DLD1 (cell line): ENCODE data around the gene TTYH3.
"Not testable (repeated sequence)": the region's sequence is repeated elsewhere in the genome, so short reads cannot be mapped to it uniquely, and the experiment has no call there.

Experiments used
- in situ Hi-C: cut with HindIII; loops from 2 replicates; pipeline ENCODE4 v1.10.0; 2017; ENCODE audit warnings: low sequenced_read_pairs

Gene TTYH3, protein sequence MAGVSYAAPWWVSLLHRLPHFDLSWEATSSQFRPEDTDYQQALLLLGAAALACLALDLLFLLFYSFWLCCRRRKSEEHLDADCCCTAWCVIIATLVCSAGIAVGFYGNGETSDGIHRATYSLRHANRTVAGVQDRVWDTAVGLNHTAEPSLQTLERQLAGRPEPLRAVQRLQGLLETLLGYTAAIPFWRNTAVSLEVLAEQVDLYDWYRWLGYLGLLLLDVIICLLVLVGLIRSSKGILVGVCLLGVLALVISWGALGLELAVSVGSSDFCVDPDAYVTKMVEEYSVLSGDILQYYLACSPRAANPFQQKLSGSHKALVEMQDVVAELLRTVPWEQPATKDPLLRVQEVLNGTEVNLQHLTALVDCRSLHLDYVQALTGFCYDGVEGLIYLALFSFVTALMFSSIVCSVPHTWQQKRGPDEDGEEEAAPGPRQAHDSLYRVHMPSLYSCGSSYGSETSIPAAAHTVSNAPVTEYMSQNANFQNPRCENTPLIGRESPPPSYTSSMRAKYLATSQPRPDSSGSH

DNA sequence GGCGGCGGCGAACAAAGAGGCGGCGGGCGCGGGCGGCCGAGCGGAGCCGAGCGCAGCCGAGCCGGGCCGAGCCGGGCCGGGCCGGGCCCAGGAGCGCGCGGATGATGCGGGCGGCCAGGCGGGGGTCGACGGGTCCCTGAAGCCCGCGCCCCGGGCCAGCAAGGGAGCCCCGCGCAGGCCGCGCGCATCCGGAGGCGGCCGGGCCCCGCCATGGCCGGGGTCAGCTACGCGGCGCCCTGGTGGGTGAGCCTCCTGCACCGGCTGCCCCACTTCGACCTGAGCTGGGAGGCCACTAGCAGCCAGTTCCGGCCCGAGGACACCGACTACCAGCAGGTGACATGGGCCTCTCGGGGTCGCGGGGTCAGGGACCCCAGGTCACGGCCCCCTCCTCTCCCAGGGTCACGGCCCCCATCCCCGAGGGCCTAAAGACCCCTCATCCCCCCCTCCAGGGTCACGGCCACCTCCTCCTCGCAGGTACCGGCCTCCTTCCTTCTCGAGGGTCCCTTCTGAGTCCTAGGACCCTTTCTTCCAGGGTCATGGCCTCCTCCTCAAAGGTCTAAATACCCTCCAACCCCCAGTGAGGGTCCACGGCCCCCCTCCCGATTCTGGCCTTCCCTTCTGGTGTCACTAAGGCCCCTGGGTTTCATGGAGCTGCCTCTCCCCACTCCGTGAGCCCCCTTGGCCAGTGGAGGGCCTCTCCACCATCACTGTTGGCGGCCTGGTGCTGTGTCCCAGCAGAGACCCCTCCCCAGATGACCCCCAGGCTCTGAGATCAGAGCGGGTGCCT is at the start of gene TTYH3:
TTYH3 (plus strand) TSS at position 41 of the 787 bp plus-strand sequence; CDS start at position 211, 170 bp downstream.
- in situ Hi-C loops, result no loop called here

DNA sequence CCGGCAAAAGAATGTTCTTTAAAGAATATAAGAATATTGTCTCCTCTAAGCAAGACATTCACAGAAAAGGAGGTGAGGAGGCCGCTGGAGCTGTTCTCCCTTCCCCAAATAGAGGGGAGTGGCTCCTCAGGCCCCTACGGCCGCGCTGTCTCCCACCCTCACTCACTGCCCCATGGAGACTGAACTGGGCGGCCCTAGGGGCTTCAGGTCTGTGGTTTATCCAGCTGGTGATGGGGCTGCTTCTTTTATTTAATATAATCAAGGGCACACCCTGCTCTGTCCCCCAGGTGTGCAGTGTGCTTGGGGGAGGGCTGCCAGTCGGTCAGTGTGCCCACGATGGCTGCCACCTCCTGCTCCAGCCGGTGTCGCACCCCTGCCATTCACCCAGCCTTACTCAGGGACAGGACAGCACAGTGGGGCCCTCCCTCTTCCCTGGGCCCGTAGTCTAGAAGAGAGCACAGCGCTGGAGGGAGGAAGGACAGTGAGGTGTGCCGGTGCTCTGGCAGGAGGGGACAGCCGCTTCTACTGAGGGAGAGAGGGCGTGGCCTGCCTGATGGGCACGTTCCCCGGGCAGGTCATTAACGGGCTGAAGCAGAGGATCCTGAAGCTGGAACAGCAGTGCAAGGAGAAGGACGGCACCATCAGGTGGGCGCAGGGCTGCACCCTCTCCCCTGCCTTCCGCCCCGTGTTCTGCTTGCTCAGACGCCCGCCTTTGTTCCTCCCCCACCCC is 49.6 kb upstream of the TTYH3 start:
- in situ Hi-C loops, result no loop called here

DNA sequence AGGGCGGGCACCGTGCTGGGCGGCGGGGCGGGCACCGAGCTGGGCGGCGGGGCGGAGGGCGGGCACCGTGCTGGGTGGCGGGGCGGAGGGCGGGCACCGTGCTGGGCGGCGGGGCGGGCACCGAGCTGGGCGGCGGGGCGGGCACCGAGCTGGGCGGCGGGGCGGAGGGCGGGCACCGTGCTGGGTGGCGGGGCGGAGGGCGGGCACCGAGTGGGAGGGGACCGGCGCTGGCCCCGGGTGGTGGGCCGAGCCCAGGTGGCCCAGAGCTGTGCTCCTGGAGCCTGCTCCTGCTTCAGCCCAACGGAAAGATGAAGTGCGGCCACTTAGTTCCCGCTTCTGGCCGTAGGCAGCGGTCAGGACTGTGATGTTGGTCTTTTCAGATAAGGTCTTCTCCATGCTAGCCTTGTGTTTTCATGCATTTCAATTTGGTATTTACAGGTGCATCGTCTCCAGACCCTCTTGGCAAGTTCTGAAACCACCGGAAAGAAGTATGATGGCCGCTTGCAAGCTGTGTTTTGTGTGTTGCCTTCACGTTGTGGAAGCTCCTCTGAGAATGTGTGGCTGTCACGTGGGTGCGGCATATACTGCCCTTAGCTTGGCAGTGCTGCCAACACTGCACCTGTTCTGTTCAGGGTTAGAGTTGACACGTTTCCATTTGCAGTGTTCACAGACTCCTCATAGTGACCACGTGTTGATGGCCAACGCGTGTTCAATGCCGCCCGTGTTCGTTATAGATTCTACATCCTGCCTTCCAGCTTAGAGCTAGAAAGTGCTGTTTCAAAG is 47.8 kb upstream of the TTYH3 start:
- in situ Hi-C loops, result no loop called here

DNA sequence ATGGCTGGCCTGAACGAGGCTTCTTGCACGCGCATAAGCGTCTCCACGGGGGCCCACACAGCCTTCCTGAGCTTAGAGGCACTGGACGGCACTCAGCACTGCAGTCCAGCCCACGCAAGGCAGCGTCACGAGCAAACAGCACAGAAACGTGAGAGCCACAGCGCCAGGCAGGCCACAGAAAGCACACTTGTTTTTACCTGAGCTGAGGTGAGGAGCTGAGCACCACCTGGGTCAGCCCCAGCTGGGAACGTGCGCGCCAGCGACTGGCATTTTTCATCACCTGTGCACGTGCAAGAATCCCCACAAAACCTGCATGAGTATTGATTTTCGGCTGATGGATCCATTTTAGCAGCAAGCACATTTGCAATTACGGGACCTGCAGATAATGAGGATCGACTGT is 46.3 kb upstream of the TTYH3 start:
- in situ Hi-C loops, result no loop called here

DNA sequence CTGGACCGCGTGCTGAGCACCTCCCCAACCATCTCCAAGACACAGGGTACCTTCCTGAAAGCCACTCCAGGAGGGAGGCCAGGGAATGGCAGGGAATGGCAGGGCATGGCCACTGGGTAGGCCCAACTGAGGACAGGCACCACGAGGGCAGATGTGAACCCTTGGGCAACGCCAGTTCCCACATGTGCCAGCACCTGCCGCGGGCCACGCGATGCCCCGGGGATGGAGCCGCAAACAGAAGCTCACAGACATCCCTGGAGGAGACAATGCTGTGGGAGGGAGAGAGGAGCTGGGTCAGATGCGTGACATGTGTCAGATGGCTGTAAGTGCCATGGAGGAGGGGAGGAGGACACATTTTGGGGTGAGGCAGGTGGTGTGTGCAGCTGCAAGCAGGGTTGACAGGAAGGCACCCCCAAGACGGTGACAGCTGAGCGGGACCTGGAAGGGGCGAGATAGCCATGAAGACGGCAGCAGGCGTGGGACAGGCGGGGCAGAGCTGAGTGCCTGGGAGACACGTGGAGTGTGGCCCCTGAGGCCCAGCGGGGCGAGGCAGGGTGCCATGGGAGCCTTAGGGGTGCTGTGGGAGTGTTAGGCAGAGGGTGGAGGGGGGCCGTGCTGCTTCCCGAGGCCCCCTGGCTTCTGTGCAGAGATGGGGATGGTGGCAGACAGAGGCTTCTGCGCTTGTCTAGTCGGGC is 45.3 kb upstream of the TTYH3 start:
- in situ Hi-C loops, result no loop called here

DNA sequence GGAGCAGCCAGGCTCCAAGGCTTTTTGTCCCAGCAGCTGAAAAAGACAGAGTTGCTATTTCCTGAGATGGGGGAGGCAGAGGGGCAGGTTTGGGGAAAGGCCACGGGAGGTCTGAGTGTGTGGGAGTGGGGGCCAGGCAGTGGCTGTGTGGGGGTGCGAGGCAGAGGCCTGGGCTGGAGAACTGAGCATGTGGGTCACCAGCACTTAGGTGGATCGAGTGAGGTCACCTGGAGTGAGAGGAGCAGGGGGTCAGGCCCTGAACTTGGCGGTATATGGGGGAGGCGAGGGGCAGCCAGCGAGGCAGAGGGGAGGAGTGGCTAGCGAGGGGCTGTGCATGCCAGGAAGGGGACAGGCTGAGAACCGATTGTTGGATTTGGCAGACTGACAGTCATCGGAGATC is 44.7 kb upstream of the TTYH3 start:
- in situ Hi-C loops, result no loop called here

DNA sequence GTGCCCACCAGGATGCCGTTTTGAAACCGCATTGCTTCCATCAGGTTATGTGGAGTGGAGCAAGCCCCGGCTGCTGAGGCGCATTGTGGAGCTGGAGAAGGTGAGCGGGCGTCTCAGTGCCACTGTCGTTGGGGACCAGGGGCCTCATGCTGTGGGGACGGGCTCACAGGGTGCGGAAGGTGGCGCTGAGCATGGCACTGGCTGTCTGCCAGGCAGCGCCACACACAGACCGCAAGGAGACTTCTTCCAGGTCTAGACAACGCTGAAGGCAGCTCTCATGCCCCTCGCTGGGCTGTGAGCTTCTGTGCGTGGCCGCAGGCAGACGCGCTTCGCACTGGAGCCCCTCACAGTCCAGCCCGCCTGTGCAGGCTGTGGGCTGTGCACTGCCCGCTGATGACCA is 44.0 kb upstream of the TTYH3 start:
- in situ Hi-C loops, result no loop called here

DNA sequence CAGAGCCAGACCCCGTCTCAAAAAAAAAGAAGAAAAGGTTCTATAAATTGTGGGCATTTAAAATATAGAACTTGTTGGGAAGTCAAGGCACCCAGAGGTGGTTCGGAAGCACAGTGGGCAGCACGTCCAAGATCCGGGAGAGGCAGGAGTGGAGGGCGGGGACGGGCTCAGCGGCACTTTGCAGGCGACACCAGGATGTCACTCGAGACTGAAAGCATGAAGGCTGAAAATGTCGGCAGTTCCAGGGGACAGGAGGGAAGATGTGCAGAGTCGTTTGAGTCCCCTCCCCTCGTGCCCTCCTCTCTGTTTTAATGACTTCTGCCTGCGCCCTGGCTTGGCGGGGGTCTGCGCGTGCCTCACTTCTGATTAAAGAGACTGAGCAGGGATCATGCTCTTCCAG is 42.4 kb upstream of the TTYH3 start:
- in situ Hi-C loops, result no loop called here

DNA sequence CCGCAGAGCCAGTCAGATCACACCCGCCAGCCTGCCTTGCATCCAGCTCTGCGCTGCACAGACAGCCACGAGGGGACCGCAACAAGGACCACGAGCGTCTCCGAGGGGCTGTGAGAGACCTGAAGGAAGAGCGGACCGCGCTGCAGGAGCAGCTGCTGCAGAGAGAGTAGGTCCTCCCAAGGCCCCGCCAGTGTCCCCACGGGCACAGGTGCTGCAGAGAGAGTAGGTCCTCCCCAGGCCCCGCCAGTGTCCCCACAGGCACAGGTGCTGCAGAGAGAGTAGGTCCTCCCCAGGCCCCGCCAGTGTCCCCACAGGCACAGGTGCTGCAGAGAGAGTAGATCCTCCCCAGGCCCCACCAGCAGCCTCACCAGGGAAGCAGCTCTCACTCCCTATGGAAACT is 41.8 kb upstream of the TTYH3 start:
- in situ Hi-C loops, result not testable (repeated sequence)

DNA sequence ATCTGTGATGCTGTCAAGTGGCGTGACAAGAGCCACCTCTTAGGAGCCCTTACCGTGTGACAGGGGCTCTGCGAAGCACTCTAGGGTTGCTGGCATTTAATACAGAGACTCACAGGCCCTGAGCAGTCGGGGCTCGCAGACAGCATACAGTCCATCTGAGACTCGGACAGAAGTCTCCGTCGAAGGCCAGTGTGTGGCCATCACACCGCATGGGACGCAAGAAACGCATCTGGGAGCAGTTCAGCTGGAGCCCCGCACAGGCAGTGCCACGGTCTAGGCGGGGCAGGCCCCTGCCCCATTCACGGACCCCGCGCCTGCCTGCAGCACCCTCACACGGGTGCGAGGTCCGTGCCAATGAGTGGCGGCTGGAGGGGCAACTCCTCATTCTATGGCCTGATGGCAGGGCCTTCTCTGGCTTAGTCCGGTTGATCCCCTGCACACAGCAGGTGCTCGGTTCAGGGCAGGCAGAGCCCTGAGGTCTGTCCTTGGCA is 39.4 kb upstream of the TTYH3 start:
- in situ Hi-C loops, result no loop called here

DNA sequence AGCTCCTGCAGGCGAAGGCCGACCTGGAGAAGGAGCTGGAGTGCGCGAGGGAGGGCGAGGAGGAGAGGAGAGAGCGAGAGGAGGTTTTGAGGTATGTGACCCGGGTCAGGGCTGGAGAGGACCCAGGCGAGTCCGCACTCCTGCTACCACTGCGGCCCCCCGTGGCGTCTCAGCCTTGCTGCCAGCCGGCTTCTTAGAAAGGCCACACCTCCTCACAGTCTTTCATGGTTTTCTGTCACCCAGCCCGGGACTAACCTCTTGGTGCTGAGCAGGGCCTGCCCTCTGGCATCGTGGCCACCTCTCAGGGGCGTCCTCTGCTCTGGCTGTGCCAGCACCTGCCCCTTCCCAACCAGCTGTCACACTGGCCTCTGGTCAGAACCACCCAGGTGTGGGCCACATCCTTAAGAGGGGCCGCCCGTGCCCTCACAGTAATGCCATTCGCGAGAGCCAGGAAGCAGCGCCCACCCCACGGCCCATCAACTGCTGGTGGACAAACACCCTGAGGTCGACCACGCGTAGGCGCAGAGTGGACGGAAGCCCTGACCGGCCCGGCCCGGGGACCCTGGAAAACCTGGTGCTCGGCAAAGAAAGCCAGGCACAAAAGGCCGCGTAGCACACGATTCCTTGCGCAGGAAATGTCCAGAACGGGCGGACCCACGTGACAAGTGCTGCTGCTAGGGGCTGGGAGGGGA is 38.6 kb upstream of the TTYH3 start:
- in situ Hi-C loops, result no loop called here

DNA sequence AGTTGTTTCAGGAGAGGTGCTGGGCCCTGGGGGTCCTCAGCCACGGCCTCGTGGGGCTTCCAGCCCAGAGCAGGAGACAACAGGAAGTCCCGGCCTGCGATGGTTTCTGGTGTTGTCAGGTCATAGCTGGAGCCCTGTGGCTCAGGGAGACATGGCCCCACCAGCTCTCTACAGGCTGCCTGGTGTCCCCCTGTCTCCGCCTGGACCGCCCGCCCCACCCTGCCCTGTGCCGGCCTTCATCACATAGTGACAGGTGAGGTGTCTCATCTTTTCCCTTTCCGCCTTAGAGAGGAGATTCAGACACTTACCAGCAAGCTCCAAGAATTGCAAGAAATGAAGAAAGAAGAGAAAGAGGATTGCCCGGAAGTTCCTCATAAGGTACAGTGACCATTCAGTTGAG is 37.2 kb upstream of the TTYH3 start:
- in situ Hi-C loops, result no loop called here

DNA sequence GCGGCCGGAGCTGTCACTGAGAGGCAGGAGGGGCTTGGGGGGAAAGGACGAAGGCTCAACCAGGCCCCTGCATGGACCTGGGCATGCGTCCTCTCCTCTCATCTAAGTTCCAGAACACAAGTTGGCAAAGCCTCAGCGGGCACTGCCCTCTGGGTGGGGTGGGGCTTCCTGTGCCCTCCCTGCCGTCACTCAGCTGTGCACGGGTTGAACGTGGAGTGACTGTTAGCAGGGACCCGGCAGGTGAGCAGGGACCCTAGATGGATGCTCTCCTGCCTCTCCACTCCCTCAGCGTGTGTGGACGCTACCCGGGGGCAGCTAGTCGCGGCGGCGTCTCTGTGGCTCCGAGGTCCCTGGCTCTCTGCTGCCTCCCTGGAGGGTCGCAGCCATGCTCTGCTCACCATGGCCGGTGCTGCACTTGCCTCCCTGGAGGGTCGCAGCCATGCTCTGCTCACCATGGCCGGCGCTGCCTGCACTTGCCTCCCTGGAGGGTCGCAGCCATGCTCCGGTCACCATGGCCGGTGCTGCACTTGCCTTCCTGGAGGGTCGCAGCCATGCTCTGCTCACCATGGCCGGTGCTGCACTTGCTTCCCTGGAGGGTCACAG is 36.4 kb upstream of the TTYH3 start:
- in situ Hi-C loops, result no loop called here

DNA sequence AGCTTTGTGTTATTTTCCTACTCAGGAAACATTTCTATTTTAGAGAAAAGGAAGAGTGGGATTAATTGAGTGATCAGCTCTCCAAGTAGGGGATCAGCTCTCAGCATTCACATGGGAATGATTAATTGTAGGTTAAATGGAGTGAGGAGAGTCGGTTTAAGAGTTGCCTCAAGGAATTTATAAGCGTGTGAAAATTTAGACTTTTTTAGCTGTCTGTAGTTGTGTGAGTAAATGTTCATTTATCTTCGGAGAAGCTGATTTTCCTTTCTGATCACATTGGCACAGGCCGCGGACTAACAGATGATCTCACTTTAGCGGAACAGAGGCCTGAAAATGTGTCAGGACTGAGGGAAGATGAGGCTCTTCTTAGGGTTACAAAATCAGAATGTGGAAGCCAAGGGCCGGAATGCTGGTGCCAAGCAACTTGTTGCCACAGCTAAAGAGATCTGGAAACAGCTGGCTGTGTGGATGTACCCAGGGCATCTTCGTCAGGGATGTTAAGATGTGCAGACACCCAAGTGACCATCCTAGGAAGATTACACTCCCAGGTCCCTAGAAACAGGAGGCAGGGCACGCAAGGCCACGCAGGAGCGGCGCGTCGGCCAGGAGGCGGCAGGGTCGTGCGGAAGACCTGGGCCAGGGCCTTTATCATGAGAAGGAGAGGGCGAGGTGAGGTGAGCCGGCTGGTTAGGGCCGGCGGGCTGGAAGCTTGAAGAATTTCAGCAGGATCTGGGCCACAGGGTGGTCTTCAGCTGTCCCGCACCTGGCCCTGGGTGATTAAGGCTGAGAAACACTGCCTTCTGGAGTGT is 35.1 kb upstream of the TTYH3 start:
- in situ Hi-C loops, result no loop called here

DNA sequence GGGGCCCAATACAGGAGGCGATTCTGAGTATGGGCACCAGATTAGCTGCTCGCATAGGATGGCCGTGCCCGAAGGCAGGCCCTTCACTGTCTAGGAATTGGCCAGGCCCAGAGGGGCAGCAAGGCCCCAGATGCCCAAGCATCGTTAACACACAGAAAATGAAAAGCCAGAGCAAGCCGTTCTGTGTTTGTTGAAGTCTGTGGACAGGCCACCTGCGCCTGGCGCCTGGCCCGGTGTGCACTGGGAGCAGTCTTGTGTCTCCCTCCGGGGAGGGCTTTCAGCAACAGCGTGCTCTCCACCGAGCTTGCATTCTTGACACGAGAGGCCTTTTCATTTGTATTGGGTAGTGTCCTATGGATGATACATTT is 34.5 kb upstream of the TTYH3 start:
- in situ Hi-C loops, result no loop called here

DNA sequence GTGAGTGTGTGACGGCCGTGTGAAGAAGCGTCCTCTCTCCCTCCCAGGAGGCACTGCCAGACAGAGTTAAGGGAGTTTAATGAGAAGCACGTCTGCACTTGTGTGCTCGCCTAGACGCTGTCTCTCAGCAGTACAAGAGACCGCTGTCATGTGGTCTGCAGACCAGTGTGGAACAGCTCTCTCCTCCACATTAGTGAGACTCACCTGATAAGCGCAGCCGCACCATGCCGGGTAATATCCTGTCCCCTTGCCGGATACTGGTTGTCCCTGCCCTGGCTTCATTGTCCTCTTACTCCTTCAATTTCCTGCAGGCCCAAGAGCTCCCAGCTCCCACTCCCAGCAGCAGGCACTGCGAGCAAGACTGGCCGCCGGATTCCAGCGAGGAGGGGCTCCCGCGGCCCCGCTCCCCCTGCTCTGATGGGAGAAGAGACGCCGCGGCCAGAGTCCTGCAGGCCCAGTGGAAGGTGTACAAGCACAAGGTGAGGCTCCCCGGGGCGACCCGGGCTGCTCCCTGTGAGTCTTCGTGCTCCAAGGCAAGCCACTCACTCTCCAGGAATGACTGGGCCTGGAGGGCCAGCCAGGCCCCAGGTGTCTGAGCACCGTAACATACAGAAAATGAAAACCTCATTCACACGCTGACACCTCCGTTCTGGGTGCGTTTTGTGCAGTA is 33.5 kb upstream of the TTYH3 start:
- in situ Hi-C loops, result no loop called here

DNA sequence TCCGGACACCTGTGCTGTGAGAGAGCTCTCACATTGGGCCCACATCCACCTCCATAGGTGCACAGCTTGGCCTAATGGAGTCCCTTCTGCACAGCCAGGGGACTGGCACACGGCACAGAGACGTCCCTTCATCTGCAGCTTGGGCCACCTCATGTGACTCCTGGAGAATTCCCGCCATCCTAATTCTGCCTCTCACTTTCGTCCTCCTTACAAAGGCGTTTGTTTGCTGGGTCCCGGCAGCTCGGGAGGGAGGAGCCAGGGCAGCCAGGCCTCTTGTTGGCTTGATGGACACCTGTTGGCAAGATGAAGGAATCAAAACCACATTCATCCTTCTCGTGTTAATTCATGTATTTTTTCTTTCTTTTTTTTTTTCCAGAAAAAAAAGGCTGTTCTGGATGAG is 30.7 kb upstream of the TTYH3 start:
- in situ Hi-C loops, result loop anchor here (25.0 kb wide), 1 partner anchor 114 kb away; the partner anchor contains the start of gene GRIFIN
